ENCODE measurements around the gene WBP2.

Gene WBP2

DNA sequence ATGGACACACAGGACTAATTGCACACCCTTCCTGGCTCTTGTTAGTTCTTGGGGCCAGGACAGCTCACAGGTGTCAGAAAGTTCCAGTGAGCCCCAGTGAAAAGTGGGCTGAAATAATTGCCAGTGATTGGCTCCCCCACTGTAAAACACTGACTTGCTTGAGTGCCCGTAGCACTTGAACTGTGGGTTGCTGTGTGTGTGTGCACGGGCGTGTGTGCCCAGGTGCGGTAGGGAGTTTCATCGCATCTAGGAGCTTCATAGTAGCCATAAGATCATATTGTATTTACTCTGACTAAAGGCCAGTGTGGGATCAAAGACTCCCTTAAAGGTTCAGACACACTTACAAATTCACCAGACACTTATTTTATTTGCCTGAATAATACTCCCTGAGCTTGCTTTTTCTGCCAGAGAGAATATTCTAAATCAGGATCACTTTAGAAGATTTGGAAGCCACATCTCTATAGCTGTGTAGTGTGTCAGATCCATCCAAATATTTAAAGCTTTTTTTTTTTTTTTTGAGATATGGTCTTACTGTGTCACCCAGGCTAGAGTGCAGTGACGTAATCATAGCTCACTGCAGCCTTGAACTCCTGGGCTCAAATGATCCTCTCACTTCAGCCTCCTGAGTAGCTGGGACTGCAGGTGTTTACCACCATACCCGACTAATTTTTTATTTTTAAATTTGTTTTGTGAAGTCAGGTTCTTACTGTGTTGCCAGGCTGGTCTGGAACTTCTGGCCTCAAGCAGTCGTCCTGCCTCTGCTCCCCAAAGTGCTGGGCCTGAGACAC, 59.1 kb downstream of the WBP2 start:
- Histone ChIP-seq H3K9ac (no peak overlapping the region), H3K27ac (no peak overlapping the region), H2AFZ (ENCODE audit: low read depth) (no peak overlapping the region), H3K79me2 (ENCODE audit: insufficient read depth, low read depth) (no peaks in the 10 kb centered on the region), H3K36me3 (ENCODE audit: insufficient read depth) (no peaks in the 10 kb centered on the region), H3K4me3 (IDR thresholded peaks at IDR 0.05; ENCODE audit: insufficient read depth, low read depth, low read length) (no peak overlapping the region), H3K4me2 (no peak overlapping the region), H3K4me1 (ENCODE audit: low read depth, poor library complexity, severe bottlenecking) (no peaks in the 10 kb centered on the region), H4K20me1 (ENCODE audit: insufficient read depth) (no peaks in the 10 kb centered on the region), H3K27me3 (ENCODE audit: insufficient read depth, low read depth) (no peaks in the 10 kb centered on the region)
- TF ChIP-seq, protein P1, sequence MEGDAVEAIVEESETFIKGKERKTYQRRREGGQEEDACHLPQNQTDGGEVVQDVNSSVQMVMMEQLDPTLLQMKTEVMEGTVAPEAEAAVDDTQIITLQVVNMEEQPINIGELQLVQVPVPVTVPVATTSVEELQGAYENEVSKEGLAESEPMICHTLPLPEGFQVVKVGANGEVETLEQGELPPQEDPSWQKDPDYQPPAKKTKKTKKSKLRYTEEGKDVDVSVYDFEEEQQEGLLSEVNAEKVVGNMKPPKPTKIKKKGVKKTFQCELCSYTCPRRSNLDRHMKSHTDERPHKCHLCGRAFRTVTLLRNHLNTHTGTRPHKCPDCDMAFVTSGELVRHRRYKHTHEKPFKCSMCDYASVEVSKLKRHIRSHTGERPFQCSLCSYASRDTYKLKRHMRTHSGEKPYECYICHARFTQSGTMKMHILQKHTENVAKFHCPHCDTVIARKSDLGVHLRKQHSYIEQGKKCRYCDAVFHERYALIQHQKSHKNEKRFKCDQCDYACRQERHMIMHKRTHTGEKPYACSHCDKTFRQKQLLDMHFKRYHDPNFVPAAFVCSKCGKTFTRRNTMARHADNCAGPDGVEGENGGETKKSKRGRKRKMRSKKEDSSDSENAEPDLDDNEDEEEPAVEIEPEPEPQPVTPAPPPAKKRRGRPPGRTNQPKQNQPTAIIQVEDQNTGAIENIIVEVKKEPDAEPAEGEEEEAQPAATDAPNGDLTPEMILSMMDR (conservative IDR thresholded peaks at IDR 0.05; ENCODE audit: low read depth, low read length): no peak

All from KMS-11 (cell line).